HCT116 (cell line): ENCODE data around the gene LDLRAD4. TPM values are rescaled to one million over a fixed set of nuclear protein-coding genes. Genes with fewer than 3 reads are reported as not detected.

ENCODE experiments used
- ATAC-seq: fragments of 200-7000 bp; cut with Tn5 transposase; 2 replicates; pipeline ENCODE4 v1.9.1; 2020; ENCODE audit warnings: mild to moderate bottlenecking, moderate library complexity
- BruUV-seq: library from RNA; stranded (reverse); fragments of 400-500 nt; replicated peaks from 2 replicates; lab custom pipeline; 2021; lab: Mats Ljungman, UMichigan
- CTCF ChIA-PET: fragments of 300-600 bp; sonication (Branson Sonifier 250); formaldehyde crosslinking; loops from one replicate; lab custom pipeline; 2021; ENCODE audit warnings: antibody characterized with exemption; lab: Charles Lee
- POLR2A ChIA-PET: fragments of 300-600, 350-600 bp; sonication (Branson Sonifier 250); formaldehyde crosslinking; loops from one replicate; lab custom pipeline; 2021; ENCODE audit warnings: antibody characterized with exemption; lab: Charles Lee
- RAD21 ChIA-PET, 2 experiments: fragments of 300-600 bp; sonication (Branson Sonifier 250); formaldehyde crosslinking; loops; one replicate each; lab custom pipeline; 2023; ENCODE audit warnings: low total read pairs in 2 of 2; ENCODE audit not compliant: uncharacterized antibody in 2 of 2, unreplicated experiment in 2 of 2, low non-redundant PET in 1 of 2; lab: Charles Lee
- DNase-seq: peaks from one replicate; pipeline ENCODE4 v3.0.0-alpha.2; 2010; ENCODE audit warnings: low read depth, low spot score
- H2AFZ ChIP-seq: fragments of 200-600 bp; shearing (Covaris generic), sonication (generic); 2 replicates; pipeline ENCODE4 v1.6.1; 2017; ENCODE audit warnings: low read depth, mixed run types, mixed read lengths, antibody characterized with exemption, low read length; ENCODE audit not compliant: poor library complexity, severe bottlenecking
- H3K27ac ChIP-seq: 2 replicates; pipeline ENCODE4 v1.5.1; 2012; ENCODE audit warnings: low read depth, low read length
- H3K27me3 ChIP-seq: fragments of 200-600 bp; sonication (generic); 2 replicates; pipeline ENCODE4 v1.6.1; 2016; ENCODE audit warnings: mixed run types, low read length, mixed read lengths; ENCODE audit not compliant: insufficient read depth
- H3K36me3 ChIP-seq, 2 experiments: fragments of 200-500 bp in 1 of 2; fragments of 200-600 bp in 1 of 2; sonication (Bioruptor generic) in 1 of 2; sonication (generic) in 1 of 2; 2 replicates each; pipeline versions ENCODE4 v1.5.1 to v1.6.1; 2014 to 2016; ENCODE audit warnings: low read length in 2 of 2, inconsistent platforms in 1 of 2, mixed read lengths in 1 of 2, mixed run types in 1 of 2; ENCODE audit not compliant: insufficient read depth in 2 of 2, control insufficient read depth in 1 of 2
- H3K4me1 ChIP-seq, 2 experiments: fragments of 200-600 bp in 1 of 2; sonication (generic) in 1 of 2; 2 replicates each; pipeline versions ENCODE4 v1.5.1 to v1.6.1; 2012 to 2017; ENCODE audit warnings: low read length in 2 of 2, inconsistent platforms in 1 of 2, mild to moderate bottlenecking in 1 of 2, mixed read lengths in 1 of 2, mixed run types in 1 of 2, moderate library complexity in 1 of 2; ENCODE audit not compliant: insufficient read depth in 2 of 2, control insufficient read depth in 1 of 2
- H3K4me2 ChIP-seq: fragments of 200-600 bp; sonication (generic); 2 replicates; pipeline ENCODE4 v1.6.1; 2017; ENCODE audit warnings: mixed run types, low read length, mixed read lengths
- H3K4me3 ChIP-seq, 2 experiments: fragments of 200-600 bp in 1 of 2; sonication (generic) in 1 of 2; replicated peaks in 1 of 2; 2 replicates each; pipeline ENCODE4 v1.5.1; 2011 to 2016; ENCODE audit warnings: low read length in 2 of 2, control low read depth in 1 of 2, low read depth in 1 of 2, mild to moderate bottlenecking in 1 of 2, mixed read lengths in 1 of 2, mixed run types in 1 of 2
- H3K79me2 ChIP-seq: fragments of 200-600 bp; sonication (generic); 2 replicates; pipeline ENCODE4 v1.6.1; 2017; ENCODE audit warnings: mild to moderate bottlenecking, mixed run types, low read length, moderate library complexity, mixed read lengths; ENCODE audit not compliant: insufficient read depth
- H3K9ac ChIP-seq: fragments of 200-600 bp; sonication (generic); 2 replicates; pipeline ENCODE4 v1.6.1; 2016; ENCODE audit warnings: low read length, mixed read lengths
- H3K9me2 ChIP-seq: fragments of 200-600 bp; sonication (generic), shearing (Covaris generic); 2 replicates; pipeline ENCODE4 v1.6.1; 2017; ENCODE audit warnings: mixed run types, mild to moderate bottlenecking, moderate library complexity; ENCODE audit not compliant: insufficient read depth
- H3K9me3 ChIP-seq, 2 experiments: fragments of 200-500 bp in 1 of 2; fragments of 200-600 bp in 1 of 2; sonication (Bioruptor generic) in 1 of 2; sonication (generic) in 1 of 2; 2 replicates each; pipeline ENCODE4 v1.6.1; 2014 to 2017; ENCODE audit warnings: low read length in 2 of 2, mixed read lengths in 2 of 2, inconsistent platforms in 1 of 2, low read depth in 1 of 2, mild to moderate bottlenecking in 1 of 2, mixed run types in 1 of 2, moderate library complexity in 1 of 2; ENCODE audit not compliant: control insufficient read depth in 1 of 2, insufficient read depth in 1 of 2
- H4K20me1 ChIP-seq: fragments of 200-600 bp; sonication (generic), shearing (Covaris generic); 2 replicates; pipeline ENCODE4 v1.6.1; 2017; ENCODE audit warnings: mixed run types, mild to moderate bottlenecking, moderate library complexity; ENCODE audit not compliant: insufficient read depth
- CTCF ChIP-seq, 3 experiments: fragments of 200-600 bp in 1 of 3; sonication (generic) in 1 of 3; IDR thresholded peaks in 2 of 3; conservative IDR thresholded peaks in 1 of 3; 2 replicates each; pipeline ENCODE4 v1.5.1; 2012 to 2017; ENCODE audit warnings: low read depth in 2 of 3, low read length in 2 of 3, antibody characterized with exemption in 1 of 3, borderline replicate concordance in 1 of 3, control low read depth in 1 of 3, mild to moderate bottlenecking in 1 of 3, mixed read lengths in 1 of 3, mixed run types in 1 of 3, moderate library complexity in 1 of 3; ENCODE audit not compliant: insufficient read depth in 1 of 3
- EGR1 ChIP-seq: IDR thresholded peaks from 2 replicates; pipeline ENCODE4 v1.6.1; 2012; ENCODE audit warnings: low read depth
- FOSL1 ChIP-seq: IDR thresholded peaks from 2 replicates; pipeline ENCODE4 v1.6.1; 2012; ENCODE audit warnings: low read depth
- POLR2AphosphoS5 ChIP-seq: IDR thresholded peaks from 2 replicates; pipeline ENCODE4 v1.6.1; 2011; ENCODE audit warnings: mild to moderate bottlenecking, low read depth, low read length, moderate library complexity
- RAD21 ChIP-seq: IDR thresholded peaks from 2 replicates; pipeline ENCODE4 v1.6.1; 2012; ENCODE audit warnings: low read depth, mild to moderate bottlenecking
- REST ChIP-seq: IDR thresholded peaks from 2 replicates; pipeline ENCODE4 v1.6.1; 2012; ENCODE audit warnings: low read depth
- SIN3A ChIP-seq: IDR thresholded peaks from 2 replicates; pipeline ENCODE4 v1.6.1; 2012; ENCODE audit warnings: low read depth
- SRF ChIP-seq: IDR thresholded peaks from 2 replicates; pipeline ENCODE4 v1.6.1; 2012; ENCODE audit warnings: low read depth
- TCF7L2 ChIP-seq: IDR thresholded peaks from 2 replicates; pipeline ENCODE4 v1.7.0; 2011; ENCODE audit warnings: borderline replicate concordance, inconsistent platforms; ENCODE audit not compliant: insufficient read depth, insufficient read length; ENCODE audit errors: extremely low read depth
- YY1 ChIP-seq: IDR thresholded peaks from 2 replicates; pipeline ENCODE4 v1.6.1; 2011; ENCODE audit warnings: low read length, low read depth, moderate library complexity, mild to moderate bottlenecking; ENCODE audit not compliant: insufficient replicate concordance; ENCODE audit errors: extremely low read depth
- ZBTB33 ChIP-seq: IDR thresholded peaks from 2 replicates; pipeline ENCODE4 v1.6.1; 2011; ENCODE audit warnings: mild to moderate bottlenecking, low read length, moderate library complexity; ENCODE audit not compliant: insufficient replicate concordance; ENCODE audit errors: extremely low read depth
- intact Hi-C: fragments of 100-400 bp; cut with micrococcal nuclease; formaldehyde crosslinking; loops from 2 replicates; pipeline ENCODE4 v1.10.0; 2022
- total RNA-seq: library from RNA; stranded (reverse); gene quantifications from one replicate; pipeline ENCODE4 v1.2.1, GENCODE V29; 2021; ENCODE audit not compliant: unreplicated experiment

Gene LDLRAD4
- total RNA-seq, 1 experiment from 2014 or later, result 1.2 TPM

GRCh38 chr18:13495961-13496360 is 277.4 kb downstream of the LDLRAD4 start:
- H2AFZ ChIP-seq, result no peak overlapping the region
- no peak for ATAC-seq
- H3K4me1 ChIP-seq, result no peaks in the 10 kb centered on the region
- peaks cover 0 to 9% of the 10 kb centered on the region in 2 experiments; a peak in 2 of 4 replicates for H3K9me3 ChIP-seq
- H4K20me1 ChIP-seq, result no peaks in the 10 kb centered on the region
- BruUV-seq, result no TSS peak
- no peak overlapping the region for H3K9ac ChIP-seq
- H3K9me2 ChIP-seq, result no peaks in the 10 kb centered on the region
- H3K36me3 ChIP-seq, result no peaks in the 10 kb centered on the region
- RAD21 ChIA-PET, result no interaction called here
- no peak for DNase-seq
- no peaks in the 10 kb centered on the region for H3K79me2 ChIP-seq
- no peak overlapping the region for H3K4me3 ChIP-seq
- TF ChIP-seq SIN3A, result no peak
- no peak for TF ChIP-seq FOSL1
- no peak for TF ChIP-seq TCF7L2
- no peak for TF ChIP-seq SRF
- TF ChIP-seq, all 23 proteins: peak for 0
- Histone ChIP-seq H3K27me3 (peaks cover under 1% of the 10 kb centered on the region; the same call in 1 of the 2 replicates), H3K27ac (no peak overlapping the region), H3K4me2 (no peak overlapping the region)
- ChIA-PET POLR2A (no interaction called here), CTCF (no interaction called here)
- intact Hi-C loops, result no loop called here

GRCh38 chr18:13496691-13497281 is 278.2 kb downstream of the LDLRAD4 start:
- no peak overlapping the region for H3K4me2 ChIP-seq
- CTCF ChIA-PET, result no interaction called here
- H3K36me3 ChIP-seq, result no peaks in the 10 kb centered on the region
- no peaks in the 10 kb centered on the region for H4K20me1 ChIP-seq
- H3K4me1 ChIP-seq, result no peaks in the 10 kb centered on the region
- ATAC-seq, result no peak
- DNase-seq, result no peak
- no TSS peak for BruUV-seq
- peaks cover 0 to 9% of the 10 kb centered on the region in 2 experiments; a peak in 2 of 4 replicates for H3K9me3 ChIP-seq
- H2AFZ ChIP-seq, result no peak overlapping the region
- H3K4me3 ChIP-seq, result no peak overlapping the region
- H3K27me3 ChIP-seq, result no peaks in the 10 kb centered on the region; the same call in 1 of the 2 replicates
- POLR2A ChIA-PET, result no interaction called here
- RAD21 ChIA-PET, result no interaction called here
- H3K9ac ChIP-seq, result no peak overlapping the region
- H3K79me2 ChIP-seq, result no peaks in the 10 kb centered on the region
- no peaks in the 10 kb centered on the region for H3K9me2 ChIP-seq
- no peak overlapping the region for H3K27ac ChIP-seq
- intact Hi-C loops, result no loop called here
- TF ChIP-seq ZBTB33 (no peak), YY1 (no peak), EGR1 (no peak), POLR2AphosphoS5 (no peak), FOSL1 (no peak), REST (no peak), CTCF (IDR thresholded peaks at IDR 0.05 in 2 of 3, conservative IDR thresholded peaks at IDR 0.05 in 1 of 3; ENCODE audit: borderline replicate concordance in 1 of 3, insufficient read depth in 1 of 3, low read depth in 2 of 3, low read length in 2 of 3) (no peak), RAD21 (no peak)
